Psoas muscle (tissue), 8 donors: ENCODE measurements around the gene TCHH. TPM values are rescaled to one million over a fixed set of nuclear protein-coding genes. Genes with fewer than 3 reads are reported as not detected.
A peak's percentile ranks its signal among the peaks of the same experiment; 100 is the strongest.
"Not testable (repeated sequence)": the region's sequence is repeated elsewhere in the genome, so short reads cannot be mapped to it uniquely, and the experiment has no call there.

Experiments
- ATAC-seq, 4 donors: fragments of 200-7000 bp; cut with Tn5 transposase; one replicate each; pipeline ENCODE4 v1.9.1; 2020; ENCODE audit warnings: moderate library complexity in 3 of 4, mild to moderate bottlenecking in 2 of 4
- DNase-seq, 2 donors: peaks; one replicate each; pipeline ENCODE4 v3.0.0-alpha.2; 2020
- H3K27ac ChIP-seq: fragments of 200-600 bp; one replicate; pipeline ENCODE4 v1.8.0; 2022
- H3K27me3 ChIP-seq, 3 donors: fragments of 200-600 bp in 1 of 3; one replicate each; pipeline versions ENCODE4 v1.6.1 to v1.8.0; 2013 to 2022; ENCODE audit warnings: low read length in 2 of 3, mild to moderate bottlenecking in 2 of 3, moderate library complexity in 1 of 3; ENCODE audit not compliant: insufficient read depth in 3 of 3
- H3K36me3 ChIP-seq, 2 donors: fragments of 200-600 bp in 1 of 2; one replicate each; pipeline versions ENCODE4 v1.6.1 to v1.8.0; 2013 to 2022; ENCODE audit warnings: low read depth in 1 of 2, mild to moderate bottlenecking in 1 of 2, moderate library complexity in 1 of 2; ENCODE audit not compliant: insufficient read depth in 1 of 2
- H3K4me1 ChIP-seq: fragments of 200-600 bp; one replicate; pipeline ENCODE4 v1.8.0; 2022
- H3K4me3 ChIP-seq: fragments of 200-600 bp; one replicate; pipeline ENCODE4 v1.8.0; 2022; ENCODE audit warnings: mild to moderate bottlenecking
- H3K9me3 ChIP-seq: fragments of 200-600 bp; one replicate; pipeline ENCODE4 v1.8.0; 2022
- WGBS, 3 donors: extraction: QIAGEN DNeasy Blood & Tissue Kit; methylation state at CpG; one replicate each; pipeline versions ENCODE4 v1.1.6 to v1.1.7; 2013; 5-methylcytosine and 5-hydroxymethylcytosine counted together
- intact Hi-C, 2 donors: fragments of 100-400 bp; cut with DNase I; formaldehyde crosslinking; loops; one replicate each; pipeline versions ENCODE4 v1.11.0 to v1.14.2; 2022
- polyA plus RNA-seq, 3 donors: library from polyadenylated mRNA; stranded (reverse); fragments of 200-250 nt; gene quantifications; one replicate each; pipeline ENCODE4 v1.2.3, GENCODE V29; 2013
- total RNA-seq, 4 donors: library from RNA; stranded (reverse); fragmentation: NEBNext Ultra II Directional in 2 of 4; extraction: Animal tissue kit (Norgen Biotek cat#: 25700) in 2 of 4; gene quantifications; one replicate each; pipeline versions ENCODE4 v1.2.1 to v1.2.4, GENCODE V29; 2021 to 2023
- TF ChIP-seq, protein P1 (sequence below): fragments of 200-600 bp; IDR thresholded peaks from one replicate; pipeline ENCODE4 v1.8.0; 2022; ENCODE audit warnings: antibody characterized with exemption
- donor health status: healthy with polysubstance abuse.
- donor health status: DM: no; HTN: no; CAD: no; lungs with moderate emphysema.
- donor health status: Bipolar disorder and iron deficiency.
- donor health status: healthy.
- donor health status: DM: yes; HTN: yes; CAD: no.
- donor health status: DM: no; HTN: no; CAD: no.
- donor health status: DM: no; HTN: no; CAD: no.
- donor health status: DM: yes; HTN: yes; CAD: no.

TCHH gene
- total and polyA plus RNA-seq, 7 donors: 0.01 to 0.04 (median 0.03) TPM; not detected in 3

DNA sequence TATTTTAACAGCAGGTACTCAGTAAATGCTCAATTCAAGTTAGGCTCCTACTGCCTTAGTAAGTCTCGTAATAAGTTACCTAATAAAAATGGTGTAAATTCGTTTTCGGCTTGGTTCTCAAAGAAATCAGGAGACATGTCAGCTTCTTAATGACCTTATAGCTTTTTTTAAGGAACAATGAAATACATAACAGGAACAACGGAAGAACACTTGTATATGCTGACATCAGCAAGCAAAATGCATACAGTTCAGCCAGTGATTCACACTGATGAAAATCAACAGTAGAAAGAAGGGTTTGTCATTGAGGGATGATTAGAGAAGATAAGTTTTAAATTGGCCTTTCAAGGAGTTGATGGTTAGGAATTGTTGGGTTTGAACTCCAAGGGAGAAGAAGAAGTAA lies 30.5 kb upstream of the TCHH start:
- 76 to 80% (median 79%) methylated on average over 4 of the region's 4 CpGs for WGBS, 3 donors
- Histone ChIP-seq H3K27me3 (no peaks in the 10 kb centered on the region), H3K4me1 (no peaks in the 10 kb centered on the region), H3K36me3 (no peaks in the 10 kb centered on the region), H3K9me3 (peaks cover 4% of the 10 kb centered on the region), H3K4me3 (no peak overlapping the region), H3K27ac (no peak overlapping the region)
- ATAC-seq (no peak), DNase-seq (no peak)
- TF ChIP-seq, protein P1, sequence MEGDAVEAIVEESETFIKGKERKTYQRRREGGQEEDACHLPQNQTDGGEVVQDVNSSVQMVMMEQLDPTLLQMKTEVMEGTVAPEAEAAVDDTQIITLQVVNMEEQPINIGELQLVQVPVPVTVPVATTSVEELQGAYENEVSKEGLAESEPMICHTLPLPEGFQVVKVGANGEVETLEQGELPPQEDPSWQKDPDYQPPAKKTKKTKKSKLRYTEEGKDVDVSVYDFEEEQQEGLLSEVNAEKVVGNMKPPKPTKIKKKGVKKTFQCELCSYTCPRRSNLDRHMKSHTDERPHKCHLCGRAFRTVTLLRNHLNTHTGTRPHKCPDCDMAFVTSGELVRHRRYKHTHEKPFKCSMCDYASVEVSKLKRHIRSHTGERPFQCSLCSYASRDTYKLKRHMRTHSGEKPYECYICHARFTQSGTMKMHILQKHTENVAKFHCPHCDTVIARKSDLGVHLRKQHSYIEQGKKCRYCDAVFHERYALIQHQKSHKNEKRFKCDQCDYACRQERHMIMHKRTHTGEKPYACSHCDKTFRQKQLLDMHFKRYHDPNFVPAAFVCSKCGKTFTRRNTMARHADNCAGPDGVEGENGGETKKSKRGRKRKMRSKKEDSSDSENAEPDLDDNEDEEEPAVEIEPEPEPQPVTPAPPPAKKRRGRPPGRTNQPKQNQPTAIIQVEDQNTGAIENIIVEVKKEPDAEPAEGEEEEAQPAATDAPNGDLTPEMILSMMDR: no peak
- intact Hi-C loops: no loop called here

DNA sequence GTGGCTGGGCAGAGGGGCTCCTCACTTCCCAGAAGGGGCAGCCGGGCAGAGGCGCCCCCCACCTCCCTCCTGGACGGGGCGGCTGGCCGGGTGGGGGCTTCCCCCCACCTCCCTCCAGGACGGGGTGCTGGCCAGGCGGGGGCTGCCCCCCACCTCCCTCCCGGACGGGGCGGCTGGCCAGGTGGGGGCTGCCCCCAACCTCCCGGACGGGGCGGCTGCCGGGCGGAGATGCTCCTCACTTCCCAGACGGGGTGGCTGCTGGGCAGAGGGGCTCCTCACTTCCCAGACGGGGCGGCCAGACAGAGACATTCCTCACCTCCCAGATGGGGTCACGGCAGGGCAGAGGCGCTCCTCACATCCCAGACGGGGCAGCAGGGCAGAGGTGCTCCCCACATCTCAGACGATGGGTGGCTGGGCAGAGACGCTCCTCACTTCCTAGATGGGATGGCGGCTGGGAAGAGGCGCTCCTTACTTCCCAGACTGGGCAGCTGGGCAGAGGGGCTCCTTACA lies 29.5 kb upstream of the TCHH start:
- DNase-seq, ATAC-seq: not testable (repeated sequence)

DNA sequence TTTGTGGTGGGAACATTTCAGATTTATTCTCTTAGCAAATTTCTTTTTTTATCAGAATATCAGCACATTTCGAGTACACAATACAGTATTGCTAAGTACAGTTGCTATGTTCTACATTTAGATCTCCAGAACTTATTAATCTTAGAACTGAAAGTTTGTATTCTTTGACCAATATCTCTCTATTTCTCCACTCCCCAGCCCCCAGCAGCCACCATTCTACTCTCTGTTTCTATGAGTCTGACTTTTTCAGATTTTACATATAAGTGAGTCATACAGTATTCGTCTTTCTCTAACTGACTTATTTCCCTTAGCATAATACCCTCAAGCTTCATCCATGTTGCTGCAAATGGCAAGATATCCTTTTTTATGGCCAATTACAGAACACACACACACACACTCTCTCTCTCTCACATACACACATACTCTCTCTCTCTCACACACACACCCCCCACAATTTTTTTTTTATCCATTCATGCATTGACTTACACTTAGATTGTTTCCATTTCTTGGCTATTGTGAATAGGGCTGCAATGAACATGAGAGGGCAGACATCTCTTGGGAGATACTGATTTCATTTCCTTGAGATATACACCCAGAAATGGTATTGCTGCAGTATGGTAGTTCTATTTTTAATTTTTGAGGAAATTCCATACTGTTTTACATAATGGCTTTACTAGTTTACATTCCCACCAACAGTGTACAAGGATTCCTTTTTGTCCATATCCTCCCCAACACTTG lies 28.1 kb upstream of the TCHH start:
- peaks cover 4% of the 10 kb centered on the region for H3K9me3 ChIP-seq
- DNase-seq (no peak), ATAC-seq (no peak)
- H3K27ac ChIP-seq: no peak overlapping the region
- WGBS, 3 donors: 55 to 65% (median 57%) methylated on average over 2 of the region's 2 CpGs
- intact Hi-C loops: loop anchor here in 1 of 2 donors (5.0 kb wide), 1 partner anchor 314 kb away; no protein-coding TSS in a partner anchor
- no peaks in the 10 kb centered on the region for H3K36me3 ChIP-seq
- TF ChIP-seq, protein P1: no peak
- H3K4me1 ChIP-seq: no peaks in the 10 kb centered on the region
- no peak overlapping the region for H3K4me3 ChIP-seq
- no peaks in the 10 kb centered on the region for H3K27me3 ChIP-seq

More for the DNA sequence above, 29.5 kb upstream of the TCHH start:
- H3K27me3 ChIP-seq, H3K4me3 ChIP-seq, H3K27ac ChIP-seq, H3K9me3 ChIP-seq, H3K36me3 ChIP-seq, H3K4me1 ChIP-seq: not testable (repeated sequence)
- WGBS, 3 donors: 87 to 91% (median 89%) methylated on average over 12 to 25 of the region's 25 CpGs
- intact Hi-C loops: loop anchor here in 1 of 2 donors (5.0 kb wide), 1 partner anchor 313 kb away; no protein-coding TSS in a partner anchor

DNA sequence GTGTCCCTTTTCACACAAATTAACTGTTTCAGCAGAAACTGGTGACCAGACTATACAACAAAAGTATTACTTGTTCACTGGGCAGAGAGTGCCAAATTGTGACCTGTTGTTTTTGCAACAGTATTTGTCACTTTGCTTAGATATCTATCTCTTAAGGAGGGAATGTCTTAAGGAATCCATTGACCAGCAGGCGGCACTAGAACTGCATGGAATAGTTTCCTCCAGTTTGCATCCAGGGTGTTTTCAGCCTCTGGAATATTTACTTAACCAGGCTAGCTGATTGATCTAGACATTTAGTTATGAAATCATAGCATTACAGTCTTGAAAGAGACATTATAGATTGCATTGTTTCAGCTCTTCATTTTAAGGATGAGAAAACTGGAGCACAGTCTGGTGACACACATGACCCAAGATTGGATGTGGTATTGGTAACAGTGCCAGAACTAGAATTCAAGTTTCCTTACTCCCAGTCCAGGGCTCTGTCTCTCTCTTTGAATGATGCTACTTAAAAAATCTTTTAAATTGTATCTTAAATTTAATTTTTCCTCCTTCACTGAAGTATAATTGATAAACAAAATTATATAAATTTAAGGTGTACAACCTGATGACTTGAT lies 26.8 kb upstream of the TCHH start:
- TF ChIP-seq, protein P1: peak; percentile 45
- no peak overlapping the region for H3K27ac ChIP-seq
- ATAC-seq (no peak), DNase-seq (peak in 1 of 2 donors; percentile 26)
- no peaks in the 10 kb centered on the region for H3K36me3 ChIP-seq
- H3K9me3 ChIP-seq: no peaks in the 10 kb centered on the region
- H3K27me3 ChIP-seq: no peaks in the 10 kb centered on the region
- intact Hi-C loops: loop anchor here in 1 of 2 donors (5.0 kb wide), 1 partner anchor 315 kb away; no protein-coding TSS in a partner anchor
- H3K4me1 ChIP-seq: no peaks in the 10 kb centered on the region
- no peak overlapping the region for H3K4me3 ChIP-seq
- WGBS, 3 donors: 0 to 4% (median 3%) methylated on average over 1 of the region's 1 CpG

DNA sequence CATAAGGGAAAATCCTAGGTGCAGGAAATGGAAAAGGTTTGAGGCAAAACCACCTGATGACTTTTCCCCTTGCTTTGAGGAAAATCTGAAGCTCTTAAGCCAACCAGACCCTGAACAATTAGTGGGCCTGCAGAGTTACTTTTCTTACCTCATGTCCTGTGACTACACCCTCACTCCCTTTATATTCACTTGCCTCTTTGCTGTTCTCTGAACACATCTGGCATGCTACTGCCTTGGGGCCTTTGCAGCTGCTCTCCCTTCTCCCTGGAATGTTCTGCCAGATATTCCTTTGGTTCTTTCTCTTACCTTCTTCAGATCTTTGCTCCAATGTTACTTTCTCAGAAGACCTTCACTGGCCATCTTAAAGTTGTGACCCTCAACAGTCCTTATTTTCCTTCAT lies 22.0 kb upstream of the TCHH start:
- DNase-seq: no peak
- no peaks in the 10 kb centered on the region for H3K9me3 ChIP-seq
- TF ChIP-seq, protein P1: no peak
- intact Hi-C loops: no loop called here
- H3K36me3 ChIP-seq: no peaks in the 10 kb centered on the region
- ATAC-seq: no peak
- H3K4me1 ChIP-seq: no peaks in the 10 kb centered on the region
- H3K27ac ChIP-seq: no peak overlapping the region
- no peak overlapping the region for H3K4me3 ChIP-seq
- no peaks in the 10 kb centered on the region for H3K27me3 ChIP-seq
